Measurements from ENCODE around the gene TMEM143. TPM values are rescaled to one million over a fixed set of nuclear protein-coding genes. Genes with fewer than 3 reads are reported as not detected.
"Not testable (repeated sequence)": the region's sequence is repeated elsewhere in the genome, so short reads cannot be mapped to it uniquely, and the experiment has no call there.

Gene TMEM143
- total RNA-seq, 1 donor: 3.0 TPM

DNA sequence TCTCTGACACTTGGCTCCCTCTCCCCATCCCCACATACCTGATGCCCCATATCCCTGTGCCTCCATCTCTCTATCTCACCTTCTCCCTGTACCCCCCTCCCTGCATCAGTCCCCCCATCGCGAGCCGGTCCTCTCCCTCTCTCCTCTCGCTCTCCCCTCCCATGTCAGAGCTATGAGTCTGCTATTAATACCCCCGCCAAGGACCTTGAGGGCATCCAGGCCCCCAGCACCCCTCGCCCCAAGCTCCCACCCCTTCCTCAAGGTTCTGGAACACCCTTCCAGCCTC lies 31.4 kb upstream of the TMEM143 start:
- TF ChIP-seq, protein P1, sequence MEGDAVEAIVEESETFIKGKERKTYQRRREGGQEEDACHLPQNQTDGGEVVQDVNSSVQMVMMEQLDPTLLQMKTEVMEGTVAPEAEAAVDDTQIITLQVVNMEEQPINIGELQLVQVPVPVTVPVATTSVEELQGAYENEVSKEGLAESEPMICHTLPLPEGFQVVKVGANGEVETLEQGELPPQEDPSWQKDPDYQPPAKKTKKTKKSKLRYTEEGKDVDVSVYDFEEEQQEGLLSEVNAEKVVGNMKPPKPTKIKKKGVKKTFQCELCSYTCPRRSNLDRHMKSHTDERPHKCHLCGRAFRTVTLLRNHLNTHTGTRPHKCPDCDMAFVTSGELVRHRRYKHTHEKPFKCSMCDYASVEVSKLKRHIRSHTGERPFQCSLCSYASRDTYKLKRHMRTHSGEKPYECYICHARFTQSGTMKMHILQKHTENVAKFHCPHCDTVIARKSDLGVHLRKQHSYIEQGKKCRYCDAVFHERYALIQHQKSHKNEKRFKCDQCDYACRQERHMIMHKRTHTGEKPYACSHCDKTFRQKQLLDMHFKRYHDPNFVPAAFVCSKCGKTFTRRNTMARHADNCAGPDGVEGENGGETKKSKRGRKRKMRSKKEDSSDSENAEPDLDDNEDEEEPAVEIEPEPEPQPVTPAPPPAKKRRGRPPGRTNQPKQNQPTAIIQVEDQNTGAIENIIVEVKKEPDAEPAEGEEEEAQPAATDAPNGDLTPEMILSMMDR (IDR thresholded peaks at IDR 0.05; ENCODE audit: insufficient read depth, low read depth, low read length): no peak
- no peak for DNase-seq (ENCODE audit: low read depth)
- H3K4me3 ChIP-seq (ENCODE audit: low read depth, low read length): no peak overlapping the region

DNA sequence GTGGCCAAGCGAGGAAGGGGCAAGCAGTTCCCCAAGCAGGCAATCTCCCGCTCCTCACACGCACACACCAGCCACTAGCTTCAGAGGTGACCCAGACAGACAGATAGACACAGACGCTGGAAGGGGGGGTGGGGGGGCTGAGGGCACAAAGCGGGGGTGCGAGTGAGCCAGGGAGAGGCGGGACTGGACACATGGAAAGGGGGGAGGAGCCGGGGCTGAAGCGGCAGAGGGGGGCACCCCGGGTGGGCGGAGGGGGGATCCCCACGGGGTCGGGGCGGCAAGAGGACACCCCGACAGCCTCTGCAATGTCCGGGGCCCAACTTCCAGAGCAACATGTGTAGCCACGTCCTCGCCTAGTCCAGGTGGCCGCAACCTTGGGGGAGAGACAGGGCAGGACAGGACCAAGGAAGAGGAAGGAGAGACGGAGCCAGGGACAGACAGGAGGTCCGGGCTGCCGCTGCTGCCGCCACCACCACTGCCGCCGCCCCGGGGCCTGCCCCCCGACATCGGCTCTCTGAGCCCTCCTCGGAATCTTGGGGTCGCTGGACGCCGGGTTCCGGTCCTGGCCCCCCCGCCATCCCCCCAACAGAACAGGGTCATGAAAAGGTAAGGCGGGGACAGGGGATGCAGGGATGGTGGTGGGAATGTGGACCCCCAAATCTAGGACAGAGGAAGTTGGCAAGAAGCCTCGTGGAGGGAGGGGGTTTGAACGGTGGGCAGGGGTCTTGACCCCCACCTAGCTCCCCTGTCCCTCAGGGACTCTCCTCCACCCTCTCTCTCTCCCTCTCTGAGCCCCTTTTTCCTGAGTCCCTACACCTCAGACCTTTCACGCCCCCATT lies 30.8 kb upstream of the TMEM143 start:
- peak overlapping the region; percentile 39 for H3K4me3 ChIP-seq (ENCODE audit: low read depth, low read length)
- DNase-seq (ENCODE audit: low read depth): no peak
- TF ChIP-seq, protein P1 (IDR thresholded peaks at IDR 0.05; ENCODE audit: insufficient read depth, low read depth, low read length): no peak

DNA sequence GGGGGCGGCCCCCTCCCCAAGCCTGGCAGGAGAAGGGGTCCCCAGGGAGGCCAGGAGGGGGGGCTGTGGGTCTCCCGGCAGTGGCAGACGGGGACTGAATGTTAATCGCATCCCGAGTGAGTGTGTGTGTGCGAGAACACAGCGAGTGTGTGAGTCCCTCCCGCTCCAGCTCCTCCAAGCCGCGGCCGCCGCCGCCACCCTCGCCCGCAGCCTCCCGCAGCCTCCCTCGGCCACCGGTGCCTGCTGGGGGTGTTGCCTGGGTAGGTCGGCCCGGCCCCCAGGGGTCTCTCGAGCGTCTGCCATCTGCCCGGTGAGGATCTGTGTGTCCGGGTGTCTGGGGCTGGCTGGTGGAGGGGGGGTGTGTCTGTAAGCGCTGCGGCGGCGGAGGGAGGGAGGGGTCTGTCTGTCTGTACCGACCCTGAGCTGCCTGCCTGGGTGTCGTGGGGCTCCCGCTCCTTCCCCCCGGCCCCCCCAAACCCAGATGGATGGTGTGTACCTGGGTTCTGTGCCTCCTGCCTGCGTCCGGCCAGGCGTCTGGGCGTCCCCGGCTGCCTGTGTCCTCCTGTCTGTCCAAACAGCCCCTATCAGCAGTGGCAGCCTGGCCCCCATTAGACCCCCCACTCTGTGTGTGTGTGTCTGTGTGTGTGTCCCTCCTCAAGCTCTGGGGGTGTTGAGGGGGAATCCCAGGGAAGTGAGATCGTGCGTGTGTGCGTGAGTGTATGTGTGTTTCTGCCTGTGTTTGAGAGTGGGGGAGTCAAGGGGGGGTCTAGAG lies 30.0 kb upstream of the TMEM143 start, which contains the start of gene GRIN2D:
GRIN2D (plus strand) TSS at position 110 of the 772 bp plus-strand sequence. CDS start 4,725 bp downstream, outside the sequence.
- peak within 1 kb of the TSS; percentile 39 for H3K4me3 ChIP-seq (ENCODE audit: low read depth, low read length)
- TF ChIP-seq, protein P1 (IDR thresholded peaks at IDR 0.05; ENCODE audit: insufficient read depth, low read depth, low read length): no peak
- DNase-seq (ENCODE audit: low read depth): peak; percentile 28

DNA sequence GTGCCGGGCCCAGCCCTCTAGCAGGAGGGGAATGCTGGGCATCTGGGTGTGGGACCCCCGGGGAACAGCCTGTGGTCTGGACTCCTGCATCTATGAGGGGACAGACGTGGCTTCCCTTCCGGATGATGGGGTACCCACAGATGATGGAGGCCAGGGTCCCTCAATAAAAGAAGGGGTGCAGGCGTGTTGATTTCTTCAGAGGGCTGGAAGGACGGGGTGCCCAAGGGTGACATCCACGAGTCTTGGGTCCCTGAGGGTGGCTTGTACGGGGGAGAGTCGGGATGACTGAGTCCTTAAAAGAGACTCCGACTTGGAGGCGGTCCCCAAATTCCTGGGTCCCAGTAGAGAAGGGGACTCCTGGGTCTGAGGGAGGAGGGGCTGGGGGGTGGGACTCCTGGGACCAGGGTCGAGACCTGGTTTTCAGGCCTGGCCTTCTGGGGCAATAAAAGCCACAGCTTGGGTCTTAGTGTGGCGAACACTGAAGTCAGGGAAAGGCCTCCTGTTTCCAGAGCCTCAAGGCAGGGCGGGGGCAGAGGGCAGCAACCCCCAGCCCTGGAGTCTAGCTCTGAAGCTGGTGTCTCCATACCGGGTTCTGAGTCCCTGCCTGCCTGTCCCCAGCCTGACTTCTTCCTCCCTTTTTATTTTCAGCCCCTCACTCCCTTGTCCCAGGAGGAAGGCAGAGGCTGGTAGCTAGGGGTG lies 29.3 kb upstream of the TMEM143 start:
- TF ChIP-seq, protein P1 (IDR thresholded peaks at IDR 0.05; ENCODE audit: insufficient read depth, low read depth, low read length): no peak
- no peak overlapping the region for H3K4me3 ChIP-seq (ENCODE audit: low read depth, low read length)
- no peak for DNase-seq (ENCODE audit: low read depth)

DNA sequence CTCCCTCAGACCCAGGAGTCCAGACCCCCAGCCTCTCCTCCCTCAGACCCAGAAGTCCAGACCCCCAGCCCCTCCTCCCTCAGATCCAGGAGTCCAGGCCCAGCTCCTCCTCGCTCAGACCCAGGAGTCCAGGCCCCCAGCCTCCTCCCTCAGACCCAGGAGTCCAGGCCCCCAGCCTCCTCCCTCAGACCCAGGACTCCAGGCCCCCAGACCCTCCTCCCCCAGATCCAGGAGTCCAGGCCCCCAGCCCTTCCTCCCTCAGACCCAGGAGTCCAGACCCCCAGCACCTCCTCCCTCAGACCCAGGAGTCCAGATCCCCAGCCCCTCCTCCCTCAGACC lies 28.2 kb upstream of the TMEM143 start:
- not testable (repeated sequence) for H3K4me3 ChIP-seq (ENCODE audit: low read depth, low read length); DNase-seq (ENCODE audit: low read depth)

DNA sequence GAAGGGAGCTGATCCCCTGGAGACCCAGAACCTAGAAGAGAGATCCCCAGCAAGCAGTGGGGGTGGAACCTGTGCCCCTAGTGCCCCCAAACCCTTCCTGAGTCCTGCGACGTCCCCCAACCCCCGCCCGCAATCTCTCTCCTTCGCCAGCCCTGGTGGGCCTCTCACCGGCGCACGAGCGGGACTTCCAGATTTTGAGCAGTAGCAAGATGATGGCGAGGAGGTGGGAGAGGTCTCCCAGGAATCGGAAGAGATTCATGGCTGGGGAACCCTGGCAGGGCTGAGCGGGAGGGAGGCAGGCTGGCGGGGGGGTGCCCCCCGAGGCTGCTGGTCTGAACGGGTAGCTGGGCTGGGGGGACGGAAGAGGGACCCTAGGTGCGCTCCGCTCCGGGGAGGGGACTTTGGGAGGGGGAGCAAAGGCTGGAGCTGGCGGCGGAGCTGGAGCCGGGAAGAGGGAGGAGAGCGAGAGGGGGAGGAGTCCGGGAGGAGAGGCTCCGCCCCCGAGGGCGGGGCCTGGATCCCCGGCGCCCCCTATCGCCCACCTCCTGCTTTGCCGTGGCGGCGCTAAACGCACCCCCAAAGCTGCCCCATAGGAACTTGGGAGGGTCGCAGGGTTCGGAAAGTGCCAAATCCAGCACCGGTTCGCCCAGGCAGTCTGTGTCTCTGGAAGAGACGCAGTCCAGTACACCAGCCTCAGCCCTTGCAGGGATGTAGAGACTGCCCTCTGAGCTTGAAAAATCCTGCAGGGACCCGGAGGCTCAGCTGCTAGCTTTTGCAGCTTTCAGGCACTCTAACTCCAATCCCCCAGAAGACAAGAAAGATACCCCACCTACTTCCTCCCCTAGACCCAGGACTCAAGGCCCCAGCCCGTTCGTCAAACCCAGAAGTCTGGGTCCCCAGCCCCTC lies 27.6 kb upstream of the TMEM143 start, which contains the start of gene KDELR1:
KDELR1 (minus strand) TSS at position 452 of the 906 bp plus-strand sequence; CDS start at position 259, 193 bp downstream.
- peak within 1 kb of the TSS; percentile 81 for H3K4me3 ChIP-seq (ENCODE audit: low read depth, low read length)
- peak; percentile 73 for DNase-seq (ENCODE audit: low read depth)
- TF ChIP-seq, protein P1 (IDR thresholded peaks at IDR 0.05; ENCODE audit: insufficient read depth, low read depth, low read length): peak; percentile 86
